ENCODE results near the gene ITGA4. TPM values are rescaled to one million over a fixed set of nuclear protein-coding genes. Genes with fewer than 3 reads are reported as not detected.
A peak's percentile ranks its signal among the peaks of the same experiment; 100 is the strongest.

The ITGA4 gene
- total RNA-seq, 1 experiment from 2014 or later: 0.33 TPM

DNA sequence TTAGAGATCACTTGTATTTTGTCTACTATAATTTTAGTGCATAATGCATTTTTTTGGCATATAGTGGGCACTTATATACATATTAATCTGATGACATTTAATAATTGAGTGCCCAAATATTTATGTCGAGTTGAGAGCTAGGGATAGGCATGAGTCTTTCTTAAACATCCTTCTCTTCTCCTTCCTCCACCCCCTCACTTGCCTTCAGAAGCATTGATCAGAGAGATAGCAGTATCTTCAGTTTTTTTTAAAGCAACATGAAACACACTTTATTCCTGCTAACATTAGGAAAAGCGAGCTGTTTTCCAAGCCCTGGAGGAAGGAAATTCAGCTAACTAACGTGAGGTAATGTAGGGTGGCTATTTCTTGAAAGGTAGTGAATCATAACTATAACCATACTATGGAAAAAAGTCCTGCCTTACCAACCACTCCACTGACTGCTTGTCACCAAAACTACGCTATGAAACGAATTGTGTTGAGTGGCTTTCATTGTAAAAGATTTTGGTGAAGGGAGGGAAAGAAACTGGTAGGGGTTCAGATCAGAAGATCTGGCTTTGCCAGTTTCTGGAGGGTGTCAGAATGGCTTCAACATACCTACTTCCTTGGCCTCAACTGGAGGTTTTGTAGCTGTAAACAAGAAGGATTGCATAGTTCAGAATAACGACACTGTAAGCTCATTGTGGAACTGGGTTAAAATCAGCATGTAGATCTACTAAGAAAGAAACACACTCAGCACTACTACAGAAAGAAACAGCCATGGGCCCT lies 2.3 kb upstream of the ITGA4 start:
- no TSS peak for BruUV-seq (replicated peaks)
- no peak for TF ChIP-seq CTCF (IDR thresholded peaks at IDR 0.05; ENCODE audit: unreplicated experiment)
- H3K36me3 Mint-ChIP-seq (ENCODE audit: insufficient read depth, unreplicated experiment): no peaks in the 10 kb centered on the region
- intact Hi-C loops (cut with micrococcal nuclease; ENCODE audit: unreplicated experiment): no loop called here
- no peak overlapping the region for H3K27ac Mint-ChIP-seq (ENCODE audit: unreplicated experiment)
- DNase-seq: no peak
- CTCF ChIA-PET: no interaction called here
- no peak overlapping the region for H3K4me3 Mint-ChIP-seq (ENCODE audit: low read depth, unreplicated experiment)
- no peaks in the 10 kb centered on the region for H3K4me1 Mint-ChIP-seq (ENCODE audit: low read depth, unreplicated experiment)
- H3K9me3 Mint-ChIP-seq (ENCODE audit: low read depth, unreplicated experiment): no peaks in the 10 kb centered on the region
- no peaks in the 10 kb centered on the region for H3K27me3 Mint-ChIP-seq (ENCODE audit: unreplicated experiment)

- no peak for DNase-seq
- Mint-ChIP-seq H3K9me3 (ENCODE audit: low read depth, unreplicated experiment) (no peaks in the 10 kb centered on the region), H3K4me3 (ENCODE audit: low read depth, unreplicated experiment) (peak overlapping the region; percentile 59), H3K36me3 (ENCODE audit: insufficient read depth, unreplicated experiment) (no peaks in the 10 kb centered on the region), H3K27ac (ENCODE audit: unreplicated experiment) (no peak overlapping the region), H3K27me3 (ENCODE audit: unreplicated experiment) (no peaks in the 10 kb centered on the region), H3K4me1 (ENCODE audit: low read depth, unreplicated experiment) (no peaks in the 10 kb centered on the region)
- no TSS peak for BruUV-seq (replicated peaks)
- no peak for TF ChIP-seq CTCF (IDR thresholded peaks at IDR 0.05; ENCODE audit: unreplicated experiment)
- intact Hi-C loops (cut with micrococcal nuclease; ENCODE audit: unreplicated experiment): no loop called here
- CTCF ChIA-PET: no interaction called here
Observed at GRCh38 chr2:181456660-181457120, 496 bp upstream of the ITGA4 start.

DNA sequence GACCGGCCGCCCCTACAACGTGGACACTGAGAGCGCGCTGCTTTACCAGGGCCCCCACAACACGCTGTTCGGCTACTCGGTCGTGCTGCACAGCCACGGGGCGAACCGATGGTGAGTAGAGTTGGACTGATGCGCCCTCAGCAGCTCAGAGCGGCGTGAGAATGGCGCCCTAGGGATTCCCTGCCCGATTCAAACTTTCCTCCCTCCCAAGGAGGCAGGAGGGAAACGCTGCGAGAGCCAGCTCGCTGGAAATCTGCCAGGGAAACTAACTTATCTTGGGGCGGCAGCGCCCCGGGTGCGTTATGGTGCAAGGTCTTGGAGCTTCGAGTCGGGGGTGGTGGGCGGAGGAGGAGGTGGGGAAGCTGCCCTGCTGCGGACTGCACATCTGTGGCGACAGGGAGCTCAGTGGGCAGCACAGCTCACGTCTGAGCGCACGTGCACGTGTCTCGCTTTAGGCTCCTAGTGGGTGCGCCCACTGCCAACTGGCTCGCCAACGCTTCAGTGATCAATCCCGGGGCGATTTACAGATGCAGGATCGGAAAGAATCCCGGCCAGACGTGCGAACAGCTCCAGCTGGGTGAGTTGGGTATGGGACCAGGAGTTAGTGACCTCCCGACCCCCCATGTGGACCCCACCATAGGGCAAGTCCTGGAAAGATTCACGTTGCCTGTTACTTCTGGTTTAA lies 697 bp downstream of the ITGA4 start:
- Mint-ChIP-seq H3K4me3 (ENCODE audit: low read depth, unreplicated experiment) (peak overlapping the region; percentile 59), H3K4me1 (ENCODE audit: low read depth, unreplicated experiment) (no peaks in the 10 kb centered on the region), H3K27me3 (ENCODE audit: unreplicated experiment) (no peaks in the 10 kb centered on the region), H3K27ac (ENCODE audit: unreplicated experiment) (no peak overlapping the region), H3K9me3 (ENCODE audit: low read depth, unreplicated experiment) (no peaks in the 10 kb centered on the region), H3K36me3 (ENCODE audit: insufficient read depth, unreplicated experiment) (no peaks in the 10 kb centered on the region)
- no peak for TF ChIP-seq CTCF (IDR thresholded peaks at IDR 0.05; ENCODE audit: unreplicated experiment)
- CTCF ChIA-PET: no interaction called here
- intact Hi-C loops (cut with micrococcal nuclease; ENCODE audit: unreplicated experiment): no loop called here
- BruUV-seq (replicated peaks): no TSS peak
- no peak for DNase-seq

- intact Hi-C loops (cut with micrococcal nuclease; ENCODE audit: unreplicated experiment): no loop called here
- no peak for TF ChIP-seq CTCF (IDR thresholded peaks at IDR 0.05; ENCODE audit: unreplicated experiment)
- Mint-ChIP-seq H3K27me3 (ENCODE audit: unreplicated experiment) (no peaks in the 10 kb centered on the region), H3K4me1 (ENCODE audit: low read depth, unreplicated experiment) (no peaks in the 10 kb centered on the region), H3K27ac (ENCODE audit: unreplicated experiment) (no peak overlapping the region), H3K4me3 (ENCODE audit: low read depth, unreplicated experiment) (no peak overlapping the region), H3K36me3 (ENCODE audit: insufficient read depth, unreplicated experiment) (no peaks in the 10 kb centered on the region), H3K9me3 (ENCODE audit: low read depth, unreplicated experiment) (no peaks in the 10 kb centered on the region)
- DNase-seq: no peak
- no TSS peak for BruUV-seq (replicated peaks)
- CTCF ChIA-PET: no interaction called here
Observed at GRCh38 chr2:181458871-181459270, 1.7 kb downstream of the ITGA4 start.
